Kidney capillary endothelial cell (primary cell): ENCODE results near the gene ZNF473.
"Not testable (repeated sequence)": the region's sequence is repeated elsewhere in the genome, so short reads cannot be mapped to it uniquely, and the experiment has no call there.

Source experiments
- DNase-seq: peaks from one replicate; pipeline ENCODE4 v3.0.0-alpha.2; 2018; ENCODE audit warnings: low spot score

Gene ZNF473

DNA sequence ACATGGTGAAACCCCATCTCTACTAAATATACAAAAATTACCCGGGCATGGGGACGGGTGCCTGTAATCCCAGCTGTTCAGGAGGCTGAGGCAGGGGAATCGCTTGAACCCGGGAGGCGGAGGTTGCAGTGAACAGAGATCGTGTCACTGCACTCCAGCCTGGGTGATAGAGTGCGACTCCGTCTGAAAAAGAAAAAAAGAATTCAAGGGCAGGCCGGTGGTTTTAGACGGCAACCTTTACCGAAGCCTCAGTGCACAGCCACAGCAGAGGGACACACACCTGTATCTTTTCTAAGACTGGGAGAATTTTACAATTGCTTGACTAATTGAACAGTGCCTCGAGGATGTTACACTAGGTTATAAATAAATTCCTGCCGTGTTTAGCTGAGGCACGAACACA, 73.9 kb downstream of the ZNF473 start:
- not testable (repeated sequence) for DNase-seq

- not testable (repeated sequence) for DNase-seq
Observed at GRCh38 chr19:50100946-50101345, 75.1 kb downstream of the ZNF473 start.
